ENCODE data around the gene EMC1.
"Not testable (repeated sequence)": the region's sequence is repeated elsewhere in the genome, so short reads cannot be mapped to it uniquely, and the experiment has no call there.

GRCh38 chr1:19285366-19285765, 34.0 kb upstream of the EMC1 start:
- not testable (repeated sequence) for TF ChIP-seq CTCF (IDR thresholded peaks at IDR 0.05; ENCODE audit: poor library complexity, severe bottlenecking); EZH2 (IDR thresholded peaks at IDR 0.05; ENCODE audit: borderline replicate concordance, insufficient read depth, low read length, poor library complexity, severe bottlenecking); SMC3 (conservative IDR thresholded peaks at IDR 0.05; ENCODE audit: poor library complexity); REST (IDR thresholded peaks at IDR 0.05; ENCODE audit: borderline replicate concordance); TAF1 (IDR thresholded peaks at IDR 0.05; ENCODE audit: low read depth); POLR2AphosphoS5 (IDR thresholded peaks at IDR 0.05); MXI1 (conservative IDR thresholded peaks at IDR 0.05; ENCODE audit: poor library complexity, severe bottlenecking)

Data from neural cell (in vitro differentiated cells).